ENCODE data around the gene EMX1. TPM values are rescaled to one million over a fixed set of nuclear protein-coding genes. Genes with fewer than 3 reads are reported as not detected.

The EMX1 gene
- total and polyA plus RNA-seq, 9 donors, result 0.20 to 1.1 (median 0.28) TPM; not detected in 5

DNA sequence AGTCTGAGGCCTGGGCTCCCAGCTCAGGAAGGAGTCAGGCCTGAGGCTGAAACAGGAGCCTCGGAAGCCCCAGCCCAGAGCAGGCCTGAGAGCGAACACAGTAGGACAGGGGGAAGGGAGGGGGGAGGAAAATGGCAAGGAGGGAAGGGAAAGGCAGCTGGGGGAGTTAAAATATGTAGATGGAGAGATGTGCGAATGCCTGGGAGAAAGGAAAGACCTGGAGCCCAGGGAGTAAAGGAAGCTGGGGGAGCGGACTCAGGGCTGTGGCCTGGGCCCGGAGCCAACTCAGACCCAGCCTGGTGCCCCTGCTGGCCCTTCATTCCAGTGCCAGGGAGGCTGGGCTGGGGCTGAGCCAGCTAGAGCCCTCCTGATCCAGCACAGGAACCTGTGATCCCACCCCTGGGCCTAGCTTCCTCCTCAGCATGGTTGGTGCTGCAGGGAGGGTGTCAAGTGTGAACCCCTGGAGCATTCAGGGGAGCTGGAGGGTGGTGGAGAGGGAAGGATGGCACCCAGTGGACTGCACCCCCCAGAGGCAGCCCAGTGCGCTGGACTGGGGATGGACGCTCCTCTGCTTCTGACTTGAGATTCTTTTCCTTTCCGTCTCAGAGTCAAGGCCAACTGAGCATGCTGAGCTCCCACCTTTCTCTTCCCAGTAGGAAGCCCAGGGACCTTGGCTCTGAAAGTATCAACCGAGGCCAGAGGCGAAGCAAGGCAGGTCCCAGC is 46.3 kb downstream of the EMX1 start:
- intact Hi-C loops (cut with DNase I), result no loop called here

DNA sequence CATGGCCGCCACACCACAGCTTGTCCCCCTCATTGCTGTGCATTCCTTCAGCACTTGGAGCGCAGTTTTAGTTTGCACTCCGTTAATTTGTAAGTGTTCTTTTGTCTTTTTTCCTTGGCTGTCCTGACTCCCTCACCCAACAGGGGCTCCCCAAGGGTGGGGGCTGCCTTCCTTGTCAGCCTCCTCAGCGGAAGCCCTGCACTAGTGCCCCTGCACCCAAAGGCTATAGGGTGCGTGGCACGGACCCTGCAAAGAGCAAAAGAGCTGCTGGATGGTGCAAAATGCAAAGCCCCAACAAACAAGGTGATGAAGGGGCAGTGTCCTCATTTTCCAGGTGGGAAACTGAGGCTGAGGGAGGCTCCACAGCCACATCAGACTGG is 46.8 kb downstream of the EMX1 start:
- Histone ChIP-seq H3K4me1 (ENCODE audit: insufficient read depth) (no peaks in the 10 kb centered on the region), H3K36me3 (no peaks in the 10 kb centered on the region), H3K4me3 (no peak overlapping the region), H3K27ac (no peak overlapping the region), H3K27me3 (no peaks in the 10 kb centered on the region), H3K9me3 (no peaks in the 10 kb centered on the region)
- TF ChIP-seq POLR2A (IDR thresholded peaks at IDR 0.05), result no peak
- TF ChIP-seq, protein P1, sequence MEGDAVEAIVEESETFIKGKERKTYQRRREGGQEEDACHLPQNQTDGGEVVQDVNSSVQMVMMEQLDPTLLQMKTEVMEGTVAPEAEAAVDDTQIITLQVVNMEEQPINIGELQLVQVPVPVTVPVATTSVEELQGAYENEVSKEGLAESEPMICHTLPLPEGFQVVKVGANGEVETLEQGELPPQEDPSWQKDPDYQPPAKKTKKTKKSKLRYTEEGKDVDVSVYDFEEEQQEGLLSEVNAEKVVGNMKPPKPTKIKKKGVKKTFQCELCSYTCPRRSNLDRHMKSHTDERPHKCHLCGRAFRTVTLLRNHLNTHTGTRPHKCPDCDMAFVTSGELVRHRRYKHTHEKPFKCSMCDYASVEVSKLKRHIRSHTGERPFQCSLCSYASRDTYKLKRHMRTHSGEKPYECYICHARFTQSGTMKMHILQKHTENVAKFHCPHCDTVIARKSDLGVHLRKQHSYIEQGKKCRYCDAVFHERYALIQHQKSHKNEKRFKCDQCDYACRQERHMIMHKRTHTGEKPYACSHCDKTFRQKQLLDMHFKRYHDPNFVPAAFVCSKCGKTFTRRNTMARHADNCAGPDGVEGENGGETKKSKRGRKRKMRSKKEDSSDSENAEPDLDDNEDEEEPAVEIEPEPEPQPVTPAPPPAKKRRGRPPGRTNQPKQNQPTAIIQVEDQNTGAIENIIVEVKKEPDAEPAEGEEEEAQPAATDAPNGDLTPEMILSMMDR (IDR thresholded peaks at IDR 0.05), result no peak
- no peak for TF ChIP-seq EP300 (IDR thresholded peaks at IDR 0.05)
- intact Hi-C loops (cut with DNase I), result no loop called here
- DNase-seq, result no peak
- WGBS, 3 donors, result 77 to 85% (median 82%) methylated on average over 6 of the region's 6 CpGs

More for the DNA sequence above, 46.3 kb downstream of the EMX1 start:
- WGBS, 3 donors, result 53 to 62% (median 57%) methylated on average over 10 of the region's 10 CpGs
- no peaks in the 10 kb centered on the region for H3K27me3 ChIP-seq
- H3K4me1 ChIP-seq (ENCODE audit: insufficient read depth), result no peaks in the 10 kb centered on the region
- H3K36me3 ChIP-seq, result no peaks in the 10 kb centered on the region
- no peak overlapping the region for H3K4me3 ChIP-seq
- no peak overlapping the region for H3K27ac ChIP-seq
- TF ChIP-seq, protein P1 (IDR thresholded peaks at IDR 0.05), result no peak
- TF ChIP-seq EP300 (IDR thresholded peaks at IDR 0.05) (no peak), POLR2A (IDR thresholded peaks at IDR 0.05) (no peak)
- DNase-seq, result no peak
- no peaks in the 10 kb centered on the region for H3K9me3 ChIP-seq

DNA sequence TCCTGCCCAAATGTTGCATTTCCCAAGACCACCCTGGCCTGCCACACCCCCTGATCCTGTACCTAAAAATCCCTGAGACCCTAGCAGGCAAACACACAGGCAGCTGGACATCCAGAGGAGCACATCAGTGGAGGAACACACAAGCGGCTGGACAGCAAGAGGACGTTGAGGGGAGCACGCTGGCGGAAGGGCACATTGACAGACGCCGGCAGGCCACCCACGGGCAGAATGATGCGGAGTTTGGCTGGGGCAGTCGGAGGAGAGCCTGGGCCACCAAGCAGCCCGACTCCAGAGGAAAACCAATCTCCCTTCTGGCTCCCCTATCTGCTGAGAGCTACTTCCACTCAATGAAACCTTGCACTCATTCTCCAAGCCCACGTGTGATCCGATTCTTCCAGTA is 47.7 kb downstream of the EMX1 start:
- TF ChIP-seq POLR2A (IDR thresholded peaks at IDR 0.05) (no peak), EP300 (IDR thresholded peaks at IDR 0.05) (no peak)
- TF ChIP-seq, protein P1 (IDR thresholded peaks at IDR 0.05), result no peak
- H3K4me1 ChIP-seq (ENCODE audit: insufficient read depth), result no peaks in the 10 kb centered on the region
- intact Hi-C loops (cut with DNase I), result no loop called here
- no peaks in the 10 kb centered on the region for H3K36me3 ChIP-seq
- no peak for DNase-seq
- no peaks in the 10 kb centered on the region for H3K27me3 ChIP-seq
- H3K4me3 ChIP-seq, result no peak overlapping the region
- 85 to 90% (median 88%) methylated on average over 12 of the region's 12 CpGs for WGBS, 3 donors
- H3K27ac ChIP-seq, result no peak overlapping the region
- H3K9me3 ChIP-seq, result no peaks in the 10 kb centered on the region

DNA sequence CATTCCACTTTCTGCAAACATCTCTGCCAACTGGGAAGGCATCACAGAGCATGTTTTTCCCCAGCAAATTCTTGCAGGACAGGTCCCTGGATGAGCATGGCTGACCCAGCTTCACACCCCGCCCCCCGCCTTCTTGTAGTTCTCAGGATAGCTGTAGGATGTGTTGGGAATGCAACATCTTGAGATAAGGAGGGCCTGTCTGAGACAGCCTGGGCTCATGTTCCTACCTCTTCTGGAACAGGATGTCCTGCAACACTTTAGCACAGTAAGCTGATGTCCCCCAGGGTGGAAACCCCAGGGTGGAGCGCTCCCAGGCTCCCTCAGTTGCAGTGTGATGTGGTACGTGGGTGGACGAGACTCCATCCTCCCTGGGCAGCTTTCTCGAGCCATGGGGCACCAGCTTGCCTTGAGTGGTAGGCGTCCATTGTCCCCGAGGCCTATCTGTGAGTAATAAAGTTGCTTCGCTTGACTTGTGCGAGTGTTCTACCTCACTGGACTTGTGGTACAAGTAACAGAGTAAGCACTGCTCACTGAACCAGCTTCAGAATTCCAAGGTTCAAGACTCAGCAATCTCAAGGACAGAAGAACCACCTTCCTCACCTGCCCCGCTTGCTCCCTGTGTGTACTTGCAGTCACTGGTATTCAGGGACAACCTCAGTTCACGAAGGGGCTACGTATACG is 48.6 kb downstream of the EMX1 start:
- no peak for DNase-seq
- WGBS, 3 donors, result 94 to 96% (median 95%) methylated on average over 14 of the region's 14 CpGs
- TF ChIP-seq EP300 (IDR thresholded peaks at IDR 0.05), result no peak
- TF ChIP-seq, protein P1 (IDR thresholded peaks at IDR 0.05), result no peak
- TF ChIP-seq POLR2A (IDR thresholded peaks at IDR 0.05), result no peak
- Histone ChIP-seq H3K27ac (no peak overlapping the region), H3K36me3 (no peaks in the 10 kb centered on the region), H3K9me3 (no peaks in the 10 kb centered on the region), H3K4me1 (ENCODE audit: insufficient read depth) (no peaks in the 10 kb centered on the region), H3K27me3 (no peaks in the 10 kb centered on the region), H3K4me3 (no peak overlapping the region)
- intact Hi-C loops (cut with DNase I), result no loop called here

All from ovary (tissue), 9 donors.